Measurements from ENCODE around the gene UBXN4.
"Not testable (repeated sequence)": the region's sequence is repeated elsewhere in the genome, so short reads cannot be mapped to it uniquely, and the experiment has no call there.

The UBXN4 gene

GRCh38 chr2:135762530-135762929 is 20.9 kb downstream of the UBXN4 start:
- no peak for DNase-seq (ENCODE audit: low read depth)

GRCh38 chr2:135768863-135769262 is 27.2 kb downstream of the UBXN4 start:
- no peak for DNase-seq (ENCODE audit: low read depth)

GRCh38 chr2:135773319-135773718 is 31.7 kb downstream of the UBXN4 start:
- DNase-seq (ENCODE audit: low read depth) = no peak

GRCh38 chr2:135773917-135774316 is 32.3 kb downstream of the UBXN4 start:
- DNase-seq (ENCODE audit: low read depth) = no peak

GRCh38 chr2:135775420-135775819 is 33.8 kb downstream of the UBXN4 start:
- no peak for DNase-seq (ENCODE audit: low read depth)

GRCh38 chr2:135776367-135776766 is 34.7 kb downstream of the UBXN4 start:
- no peak for DNase-seq (ENCODE audit: low read depth)

- no peak for DNase-seq (ENCODE audit: low read depth)
These were observed 40.6 kb downstream of the UBXN4 start for GRCh38 chr2:135782231-135782630.

GRCh38 chr2:135783439-135783838 is 41.8 kb downstream of the UBXN4 start:
- no peak for DNase-seq (ENCODE audit: low read depth)

GRCh38 chr2:135785032-135785431 is 43.4 kb downstream of the UBXN4 start:
- DNase-seq (ENCODE audit: low read depth) = no peak

GRCh38 chr2:135786823-135787222 is 45.2 kb downstream of the UBXN4 start:
- no peak for DNase-seq (ENCODE audit: low read depth)

GRCh38 chr2:135790423-135790822 is 48.8 kb downstream of the UBXN4 start:
- DNase-seq (ENCODE audit: low read depth) = no peak

- no peak for DNase-seq (ENCODE audit: low read depth)
These were observed 49.9 kb downstream of the UBXN4 start for GRCh38 chr2:135791418-135792190.

- no peak for DNase-seq (ENCODE audit: low read depth)
These were observed 50.9 kb downstream of the UBXN4 start for GRCh38 chr2:135792401-135793150.

- not testable (repeated sequence) for DNase-seq (ENCODE audit: low read depth)
These were observed 54.0 kb downstream of the UBXN4 start for GRCh38 chr2:135795641-135796040.

- DNase-seq (ENCODE audit: low read depth) = no peak
These were observed 55.0 kb downstream of the UBXN4 start for GRCh38 chr2:135796606-135797005.

- DNase-seq (ENCODE audit: low read depth) = peak; percentile 67
These were observed 56.0 kb downstream of the UBXN4 start for GRCh38 chr2:135797497-135798274.

- no peak for DNase-seq (ENCODE audit: low read depth)
These were observed 56.6 kb downstream of the UBXN4 start for GRCh38 chr2:135798275-135798705.

- no peak for DNase-seq (ENCODE audit: low read depth)
These were observed 57.1 kb downstream of the UBXN4 start for GRCh38 chr2:135798762-135799161.

- no peak for DNase-seq (ENCODE audit: low read depth)
These were observed 58.1 kb downstream of the UBXN4 start for GRCh38 chr2:135799738-135800137.

GRCh38 chr2:135800513-135801460 is 59.1 kb downstream of the UBXN4 start:
- no peak for DNase-seq (ENCODE audit: low read depth)

- no peak for DNase-seq (ENCODE audit: low read depth)
These were observed 60.7 kb downstream of the UBXN4 start for GRCh38 chr2:135802350-135802749.
